HG03354 (cell line): ENCODE measurements around the gene CCR7.
"Not testable (repeated sequence)": the region's sequence is repeated elsewhere in the genome, so short reads cannot be mapped to it uniquely, and the experiment has no call there.

Experiments
- ATAC-seq: cut with Tn5 transposase; IDR thresholded peaks from one replicate; pipeline ENCODE4 v1.9.1; 2021; ENCODE audit warnings: mild to moderate bottlenecking; ENCODE audit not compliant: unreplicated experiment, poor library complexity, severe bottlenecking

CCR7 gene

DNA sequence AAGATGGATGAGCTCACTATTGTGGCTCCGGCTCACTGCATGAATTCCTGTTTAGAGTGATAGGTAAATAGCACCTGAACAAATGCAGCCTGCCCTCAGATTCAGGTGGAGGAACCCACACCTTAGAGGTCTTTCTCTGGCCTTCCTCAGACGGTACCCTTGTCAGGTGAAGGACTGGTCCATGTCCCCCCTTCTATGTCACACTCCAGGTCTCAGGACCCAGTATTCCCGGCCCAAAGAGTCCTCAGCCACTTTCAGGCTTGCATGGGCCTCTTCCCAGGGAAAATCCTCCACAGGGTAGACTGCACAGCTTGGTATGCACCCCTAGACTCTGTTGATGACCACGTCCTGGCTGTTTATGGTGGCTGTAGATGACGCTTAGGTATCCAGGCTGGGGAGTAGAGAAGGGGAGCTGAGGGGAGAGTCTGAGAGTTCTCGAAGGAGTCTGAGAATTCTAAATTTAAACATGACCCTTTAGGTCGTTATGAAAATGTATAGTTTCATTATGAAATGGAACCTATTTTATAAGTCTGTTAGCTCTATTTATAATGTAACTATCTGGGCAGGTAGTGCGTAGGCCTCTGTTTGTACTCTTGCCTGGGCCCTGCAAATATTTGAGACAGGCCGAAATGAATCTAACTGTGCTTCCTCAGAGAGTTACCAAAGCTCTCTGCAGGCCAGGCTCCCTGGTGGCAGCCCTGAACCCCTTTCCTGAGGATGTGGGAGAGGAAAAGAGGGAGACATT is 32.5 kb upstream of the CCR7 start:
- ATAC-seq, result no peak

DNA sequence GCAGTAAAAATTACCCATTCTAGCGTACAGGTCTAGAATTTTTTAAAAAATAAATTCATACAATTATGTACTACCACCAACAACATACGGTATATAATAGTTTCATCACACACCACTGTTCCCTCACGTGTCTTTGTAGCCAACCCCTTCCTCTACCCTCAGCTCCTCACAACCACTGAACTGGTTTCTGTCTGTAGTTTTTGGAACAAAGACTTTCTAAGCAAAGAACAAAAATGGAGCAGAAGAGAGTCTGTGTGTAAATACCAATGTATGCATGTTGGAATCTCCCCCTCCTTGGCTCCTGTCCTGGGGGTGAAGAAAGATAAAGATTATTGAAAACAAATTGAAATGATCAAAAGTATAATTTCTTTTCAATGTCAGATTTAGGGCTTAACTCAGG is 31.9 kb upstream of the CCR7 start:
- ATAC-seq, result no peak

DNA sequence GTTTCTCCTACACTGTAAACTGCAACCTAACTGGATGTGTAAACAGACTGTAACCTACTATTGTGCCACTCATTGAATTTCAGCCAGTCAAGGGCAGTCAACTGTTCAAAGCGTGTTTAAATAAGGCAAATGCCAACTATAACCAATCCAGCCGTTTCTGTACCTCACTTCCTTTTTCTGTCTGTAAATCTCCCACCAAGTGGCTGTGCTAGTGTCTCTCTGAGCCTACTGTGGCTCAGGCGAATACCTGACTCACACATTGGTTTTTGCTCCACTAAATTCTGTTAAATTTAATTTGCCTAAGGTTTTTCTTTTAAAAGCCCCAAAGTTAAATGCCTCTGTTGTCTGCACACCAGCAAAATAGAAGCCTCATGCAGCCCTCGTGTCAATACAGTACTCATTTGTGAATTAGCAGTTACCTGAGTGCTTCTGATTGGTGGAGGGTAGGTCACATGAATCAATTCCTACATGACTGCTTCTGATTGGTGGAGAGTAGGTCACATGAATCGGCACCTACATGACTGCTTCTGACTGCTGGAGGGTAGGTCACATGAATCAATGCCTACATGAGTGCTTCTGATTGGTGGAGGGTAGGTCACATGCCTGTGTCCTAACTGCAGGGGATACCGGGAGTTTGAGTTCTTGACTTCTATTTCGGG is 31.1 kb upstream of the CCR7 start:
- ATAC-seq, result no peak

DNA sequence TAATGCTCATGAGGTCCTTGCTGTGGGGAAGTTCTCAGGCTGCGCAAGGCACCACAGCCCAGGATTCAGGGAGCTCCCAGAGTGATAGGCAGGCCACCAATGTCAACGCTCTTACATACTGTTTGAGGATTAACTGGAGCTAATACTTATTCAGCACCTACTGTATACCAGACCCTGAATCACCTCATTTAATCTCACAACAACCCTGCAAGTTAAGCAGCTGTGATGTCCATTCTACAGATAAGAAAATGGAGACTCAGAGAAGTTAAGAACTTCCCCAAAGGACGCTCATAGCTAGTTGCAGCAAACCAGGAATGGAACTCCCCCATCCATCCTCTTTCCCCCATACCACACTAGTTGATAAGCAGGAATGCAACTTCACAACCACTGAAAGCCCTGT is 25.5 kb upstream of the CCR7 start:
- ATAC-seq, result no peak

DNA sequence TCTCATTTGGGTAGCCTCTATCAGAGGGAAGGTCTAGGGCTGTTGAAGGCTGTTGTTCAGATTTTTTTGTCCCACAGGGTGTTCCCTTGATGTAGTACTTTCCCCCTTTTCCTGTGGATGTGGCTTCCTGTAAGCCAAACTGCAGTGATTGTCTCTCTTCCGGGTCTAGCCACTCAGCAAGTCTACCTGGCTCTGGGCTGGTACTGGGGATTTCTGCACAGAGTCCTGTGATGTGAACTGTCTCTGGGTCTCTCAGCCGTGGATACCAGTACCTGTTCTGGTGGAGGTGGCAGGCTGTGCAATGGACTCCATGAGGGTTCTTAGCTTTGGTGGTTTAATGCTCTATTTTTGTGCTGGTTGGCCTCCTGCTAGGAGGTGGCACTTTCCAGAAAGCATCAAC is 23.3 kb upstream of the CCR7 start:
- no peak for ATAC-seq

DNA sequence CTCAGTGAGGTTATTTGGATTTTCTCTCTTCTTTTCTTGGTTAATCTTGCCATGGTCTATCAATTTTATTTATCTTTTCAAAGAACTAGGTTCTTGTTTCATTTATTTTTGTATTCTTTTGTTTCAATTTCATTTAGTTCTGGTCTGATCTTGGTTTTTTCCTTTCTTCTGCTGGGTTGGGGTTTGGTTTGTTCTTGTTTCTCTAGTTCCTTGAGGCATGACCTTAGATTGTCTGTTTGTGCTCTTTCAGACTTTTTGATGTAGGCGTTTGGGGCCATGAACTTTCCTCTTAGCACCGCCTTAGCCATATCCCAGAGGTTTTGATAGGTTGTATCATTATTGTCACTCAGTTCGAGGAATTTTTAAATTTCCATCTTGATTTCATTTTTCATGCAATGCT is 21.0 kb upstream of the CCR7 start:
- not testable (repeated sequence) for ATAC-seq

DNA sequence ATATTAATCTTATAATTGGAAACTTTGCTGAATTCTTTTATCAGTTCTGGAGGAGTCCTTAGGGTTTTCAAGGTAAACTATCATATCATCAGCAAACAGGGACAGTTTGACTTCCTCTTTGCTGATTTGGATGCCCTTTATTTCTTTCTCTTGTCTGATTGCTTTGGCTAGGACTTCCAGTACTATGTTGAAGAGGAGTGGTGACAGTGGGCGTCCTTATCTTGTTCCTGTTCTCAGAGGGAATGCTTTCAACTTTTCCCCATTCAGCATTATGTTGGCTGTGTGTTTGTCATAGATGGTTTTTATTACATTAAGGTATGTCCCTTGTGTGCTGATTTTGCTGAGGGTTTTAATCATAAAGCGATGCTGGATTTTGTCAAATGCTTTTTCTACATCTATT is 19.7 kb upstream of the CCR7 start:
- ATAC-seq, result not testable (repeated sequence)

DNA sequence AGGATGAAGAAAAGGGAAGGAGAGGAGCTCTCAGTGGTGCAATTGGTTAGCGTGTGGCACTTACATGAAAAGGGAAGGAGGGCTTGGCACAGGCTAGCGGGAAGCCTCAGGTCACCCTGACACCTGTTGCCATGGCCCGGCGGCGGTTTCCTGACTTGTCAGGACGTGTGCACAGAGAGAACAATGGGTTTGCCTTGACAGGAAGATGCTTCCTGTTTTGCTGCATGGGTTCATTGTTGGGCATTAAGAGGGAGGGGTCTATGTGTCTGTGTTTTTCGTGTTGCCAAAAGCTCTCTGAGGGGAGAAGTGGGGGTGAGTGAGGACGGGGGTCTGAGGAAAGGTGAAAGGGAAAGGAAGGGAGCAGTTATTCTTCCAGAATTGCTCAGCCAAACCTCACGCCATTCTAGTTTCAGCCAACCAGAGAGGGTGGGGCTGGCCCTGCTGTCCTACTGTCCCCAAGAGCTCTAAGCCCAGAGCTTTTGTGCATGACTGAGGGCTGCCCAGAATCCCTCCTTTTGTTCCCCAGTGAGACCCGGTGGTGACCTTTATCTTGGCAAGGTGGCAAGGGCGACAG is 17.1 kb upstream of the CCR7 start:
- ATAC-seq, result peak; percentile 92

DNA sequence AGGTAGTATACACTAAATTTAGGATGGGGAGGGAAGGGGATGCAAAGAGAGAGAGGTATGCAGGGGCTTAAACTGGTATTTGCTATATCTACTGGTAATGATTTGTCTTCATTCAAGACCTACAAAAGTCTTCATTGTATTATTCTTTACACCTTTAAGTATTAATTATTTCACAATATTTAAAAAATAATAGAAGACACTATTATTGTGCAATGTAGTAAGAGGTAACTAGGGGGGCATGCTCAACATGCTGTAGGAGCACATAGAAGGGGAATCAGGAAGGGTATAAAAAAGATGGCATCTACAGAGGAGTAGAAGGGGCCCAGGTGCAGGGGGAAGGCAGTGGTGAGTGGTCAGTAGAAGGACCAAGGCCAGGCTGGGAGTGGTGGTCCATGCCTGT is 14.9 kb upstream of the CCR7 start:
- no peak for ATAC-seq

DNA sequence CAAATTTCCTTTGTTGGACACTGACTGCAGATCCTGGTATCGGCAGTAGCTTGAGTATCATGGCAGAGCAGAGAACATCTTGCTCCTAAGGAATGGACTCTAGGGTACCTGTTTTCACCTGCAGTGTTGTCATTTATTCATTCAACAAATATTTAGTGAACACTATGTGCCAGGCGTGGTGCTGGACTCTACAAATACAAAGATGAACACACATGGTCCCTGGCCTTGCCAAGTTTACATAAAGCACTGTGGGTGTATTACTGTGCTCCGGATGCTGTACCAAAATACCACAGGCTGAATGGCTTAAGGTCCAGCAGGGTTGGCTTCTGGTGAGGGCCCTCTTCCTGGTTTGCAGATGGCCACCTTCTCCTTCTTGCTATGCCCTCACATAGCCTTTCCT is 14.2 kb upstream of the CCR7 start:
- ATAC-seq, result no peak

DNA sequence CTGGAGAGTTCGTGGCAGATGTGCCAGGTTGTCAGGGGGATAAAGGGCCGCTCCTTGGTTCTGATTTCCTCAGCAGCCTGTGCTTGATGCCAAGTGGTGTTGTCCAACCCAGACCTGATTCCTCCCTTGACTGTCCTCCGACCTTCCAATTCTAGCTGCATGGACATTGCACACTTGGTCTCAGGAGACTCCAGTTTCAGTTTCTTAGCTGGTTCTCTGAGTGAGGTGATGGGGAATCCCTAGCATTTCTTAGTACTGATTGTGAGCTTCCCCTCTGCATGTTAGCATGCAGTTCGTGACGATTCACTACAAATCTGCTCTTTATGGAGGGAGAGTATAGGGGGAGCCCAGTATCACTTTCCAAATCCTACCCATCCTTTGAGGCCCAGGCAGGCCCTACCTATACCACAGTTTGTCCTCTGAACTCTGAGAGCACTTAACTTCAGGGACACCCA is 12.4 kb upstream of the CCR7 start:
- ATAC-seq, result peak; percentile 52

DNA sequence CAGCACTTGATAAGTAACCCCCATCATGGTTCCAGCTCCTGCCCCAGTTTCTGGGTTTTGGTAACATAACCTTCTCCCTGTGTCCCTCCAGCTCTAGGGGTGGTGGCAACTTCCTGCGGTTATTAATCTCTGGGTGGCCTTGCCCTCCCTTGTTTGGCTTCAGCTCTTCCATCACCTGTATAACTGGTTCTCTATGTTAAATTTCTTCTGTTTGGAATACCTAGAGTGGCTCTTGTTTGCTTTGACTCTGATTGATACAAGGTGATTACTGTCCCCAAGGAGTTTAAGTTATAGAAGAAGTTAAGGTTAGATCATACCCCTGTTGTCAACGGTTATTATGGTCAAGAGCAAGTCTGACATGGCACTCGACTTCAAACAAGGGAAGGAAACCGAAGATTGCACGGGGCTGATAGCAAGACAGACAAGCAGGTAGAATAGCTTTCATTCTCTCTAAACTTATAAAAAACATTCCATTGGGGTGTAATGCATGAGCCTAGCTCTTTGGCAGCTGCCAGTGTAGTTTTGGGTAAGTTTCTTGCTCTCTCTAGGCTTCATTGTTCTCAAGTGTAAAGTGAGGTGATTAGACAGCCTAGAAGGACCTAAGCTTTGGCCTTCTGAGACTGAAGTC is 11.0 kb upstream of the CCR7 start:
- no peak for ATAC-seq

DNA sequence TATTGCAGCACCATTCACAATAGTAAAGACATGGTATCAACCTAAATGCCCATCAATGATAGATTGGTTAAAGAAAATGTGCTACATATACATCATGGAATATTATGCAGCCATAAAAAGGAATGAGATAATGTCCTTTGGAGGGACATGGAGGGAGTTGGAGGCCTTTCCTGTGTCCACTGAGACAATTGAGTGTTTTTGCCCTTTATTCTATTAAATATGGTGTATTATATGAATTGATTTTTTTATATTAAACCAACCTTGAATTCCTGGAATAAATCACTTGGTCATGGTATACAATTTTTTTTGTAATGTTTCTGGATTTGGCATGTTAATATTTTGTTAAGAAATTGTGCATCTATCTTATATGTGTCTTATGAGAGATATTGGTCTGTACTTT is 9.0 kb upstream of the CCR7 start:
- no peak for ATAC-seq

DNA sequence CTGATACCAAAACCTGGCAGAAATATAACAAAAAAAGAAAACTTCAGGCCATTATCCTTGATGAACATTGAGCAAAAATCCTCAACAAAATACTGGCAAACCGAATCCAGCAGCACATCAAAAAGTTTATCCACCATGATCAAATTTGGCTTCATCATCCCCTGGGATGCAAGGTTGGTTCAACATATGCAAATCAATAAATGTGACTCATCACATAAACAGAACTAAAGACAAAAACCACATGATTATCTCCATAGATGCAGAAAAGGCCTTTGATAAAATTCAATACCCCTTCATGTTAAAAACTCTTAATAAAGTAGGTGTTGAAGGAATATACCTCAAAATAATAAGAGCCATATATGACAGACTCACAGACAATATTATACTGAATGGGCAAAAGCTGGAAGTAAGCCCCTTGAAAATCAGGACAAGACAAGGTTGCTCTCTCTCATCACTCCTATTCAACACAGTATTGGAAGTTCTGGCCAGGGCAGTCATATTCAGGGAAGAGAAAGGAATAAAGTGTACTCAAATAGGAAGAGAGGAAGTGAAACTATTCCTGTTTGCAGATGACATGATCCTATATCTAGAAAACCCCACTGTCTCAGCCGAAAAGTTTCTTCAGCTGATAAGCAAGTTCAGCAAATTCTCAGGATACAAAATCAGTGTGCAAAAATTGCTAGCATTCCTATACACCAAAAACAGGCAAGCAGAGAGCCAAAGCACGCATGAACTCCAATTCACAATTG is 7.1 kb upstream of the CCR7 start:
- not testable (repeated sequence) for ATAC-seq

DNA sequence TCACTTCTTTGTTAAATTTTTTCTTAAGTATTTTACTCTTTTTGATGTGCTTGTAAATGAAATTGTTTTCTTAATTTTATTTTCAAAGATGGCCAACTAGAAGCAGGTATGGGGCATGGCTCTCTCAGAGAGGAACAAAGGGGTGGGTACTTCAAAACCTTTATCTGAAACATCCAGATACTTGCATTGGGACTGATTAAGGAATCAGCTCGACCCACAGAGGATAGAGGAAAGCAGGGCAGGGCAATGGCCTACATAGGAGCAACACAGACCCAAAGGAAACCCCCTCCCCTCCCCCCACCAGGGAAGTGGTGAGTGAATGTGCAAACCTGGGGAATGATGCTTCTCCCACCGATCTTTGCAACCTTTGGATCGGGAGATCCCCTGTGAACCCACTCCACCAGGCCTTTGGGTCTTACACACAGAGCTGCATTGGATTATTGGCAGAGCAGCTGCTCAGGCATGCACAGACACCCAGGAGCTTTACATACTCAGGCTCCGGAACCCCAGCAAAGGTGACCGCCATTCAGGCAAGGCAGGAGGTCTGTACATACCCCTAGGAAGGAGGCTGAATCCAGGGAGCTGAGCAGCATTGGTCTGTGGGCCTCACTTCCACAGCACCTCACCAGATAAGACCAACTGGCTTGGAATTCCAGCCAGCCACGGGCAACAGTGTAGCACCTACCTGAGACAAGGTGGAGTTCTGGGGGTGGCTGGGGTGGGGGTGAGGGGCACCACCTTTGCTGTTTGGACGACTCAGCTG is 3.0 kb upstream of the CCR7 start:
- no peak for ATAC-seq

DNA sequence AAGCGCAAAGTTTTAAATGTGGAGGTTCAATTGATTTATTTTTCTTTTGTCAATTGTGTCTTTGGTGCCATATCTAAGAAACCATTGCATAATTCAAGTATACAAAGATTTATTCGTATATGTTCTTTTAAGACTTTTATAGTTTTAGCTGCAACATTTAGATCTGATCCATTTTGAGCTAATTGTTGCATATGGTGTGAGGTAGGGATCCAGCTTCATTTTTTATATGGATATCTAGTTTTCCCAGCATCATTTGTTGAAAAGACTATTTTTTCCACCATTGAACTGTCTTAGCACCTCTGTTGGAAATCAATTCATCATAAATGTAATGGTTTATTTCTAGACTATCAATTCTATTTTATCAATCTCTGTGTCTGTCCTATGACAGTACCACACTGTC is 2.1 kb upstream of the CCR7 start:
- ATAC-seq, result no peak

DNA sequence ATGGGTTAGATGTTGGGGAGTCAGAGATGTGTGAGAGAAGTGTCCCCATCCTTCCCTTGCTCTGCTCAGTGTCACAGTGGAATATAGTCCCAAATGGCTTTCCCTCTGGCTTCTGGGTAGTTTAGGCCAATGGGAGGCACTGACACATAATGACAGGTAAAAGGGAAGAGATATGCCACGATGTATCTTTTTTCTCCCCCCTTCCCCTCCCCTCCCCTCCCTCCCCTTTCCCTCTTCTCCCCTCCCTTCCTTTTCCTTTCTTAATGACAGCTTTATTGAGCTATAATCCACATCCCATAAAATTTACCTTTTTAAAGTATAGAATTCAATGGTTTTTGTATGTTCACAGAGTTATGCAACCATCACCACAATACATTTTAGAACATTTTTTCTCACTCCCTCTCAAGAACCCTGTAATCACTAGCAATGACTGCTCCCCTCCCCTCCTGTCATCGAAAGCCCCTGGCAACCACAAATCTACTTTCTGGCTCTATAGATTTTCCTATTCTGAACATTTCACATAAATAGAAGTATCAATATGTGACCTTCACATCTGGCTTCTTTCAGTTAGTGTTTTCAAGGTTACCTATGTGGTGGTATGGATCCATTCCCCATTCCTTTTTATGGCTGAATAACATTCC is 617 bp upstream of the CCR7 start:
- no peak for ATAC-seq

DNA sequence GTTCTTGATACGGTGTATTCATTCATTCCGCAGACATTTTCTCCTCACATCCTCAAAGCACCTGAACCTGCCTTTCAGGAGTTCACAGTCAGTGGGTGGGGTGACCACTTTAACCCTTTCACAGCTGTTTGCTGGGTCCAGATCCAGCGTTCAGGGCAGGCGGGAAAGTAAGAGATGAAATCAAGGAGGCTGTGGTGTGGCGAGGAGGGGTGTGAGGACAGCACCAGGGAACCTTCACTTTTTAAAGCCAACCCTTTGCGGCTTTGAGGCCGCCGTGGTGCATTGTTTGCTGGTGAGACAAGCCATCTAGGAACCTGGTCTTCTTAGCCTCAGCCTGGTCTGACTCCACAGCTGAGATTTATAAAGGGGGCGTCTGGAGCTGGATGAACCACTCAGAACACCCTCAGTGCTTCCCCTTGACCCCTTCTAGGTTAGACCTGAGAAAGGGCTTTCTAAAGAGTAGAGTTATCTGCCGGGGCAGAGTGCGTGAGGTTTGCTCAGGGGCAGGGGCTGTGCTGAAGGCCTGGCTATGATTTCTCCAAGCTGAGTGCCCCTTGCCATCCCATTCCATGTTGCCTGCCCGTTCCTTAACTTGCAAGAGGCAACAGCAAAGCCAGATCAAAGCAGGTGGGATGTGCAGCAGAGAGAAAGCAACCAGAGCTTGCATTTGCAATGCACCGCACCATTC is 933 bp downstream of the CCR7 start:
- ATAC-seq, result no peak
